NAMALWA (cell line): Measurements from ENCODE around the gene TRA2A.
A peak's percentile ranks its signal among the peaks of the same experiment; 100 is the strongest.

Experiments used
- DNase-seq: peaks from one replicate; pipeline ENCODE4 v3.0.0-alpha.2; 2015; ENCODE audit warnings: low spot score

Gene TRA2A

DNA sequence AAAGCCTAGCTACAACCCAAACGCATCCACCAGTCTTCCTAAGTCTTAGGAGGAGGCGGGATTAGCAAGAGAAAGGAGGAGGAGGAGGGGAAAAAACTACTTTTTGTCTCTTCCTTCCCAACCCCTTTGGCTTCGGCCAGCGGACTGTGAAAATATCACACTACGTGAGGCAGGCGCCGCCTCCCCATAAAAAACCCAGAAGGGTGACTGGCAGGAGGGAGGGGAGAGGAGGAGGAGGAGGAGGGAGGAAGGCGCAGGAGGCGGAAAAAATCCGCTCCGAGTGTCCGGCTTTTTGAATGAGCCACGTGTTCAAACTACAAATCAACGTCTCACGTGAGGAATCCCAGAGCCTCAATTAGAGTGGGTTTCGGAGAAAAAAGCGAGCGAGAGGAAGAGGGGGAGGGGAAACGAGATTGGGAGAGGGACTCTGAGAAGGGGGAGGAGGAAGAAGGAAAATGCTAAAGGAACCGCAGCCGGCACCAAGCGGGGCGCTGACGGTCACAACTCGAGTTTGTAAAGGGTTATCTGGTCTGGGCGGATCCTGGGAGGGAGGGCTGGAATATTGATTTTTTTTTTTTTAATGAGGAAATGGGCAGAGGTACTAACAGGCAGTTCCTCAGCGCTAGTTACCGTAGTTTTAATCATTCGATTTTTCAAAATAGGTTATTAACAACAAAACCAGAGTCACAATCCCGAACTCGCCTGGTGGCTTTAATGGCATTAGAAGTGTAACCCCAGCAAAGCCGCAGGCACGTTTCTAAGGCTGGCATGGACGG is 61.3 kb downstream of the TRA2A start, which contains the start of gene IGF2BP3:
TSS of gene IGF2BP3 (minus strand) at position 162 of the 776 bp plus-strand sequence. CDS start 381 bp downstream, outside the sequence.
- DNase-seq = peak; percentile 98

GRCh38 chr7:23469961-23470250 is 61.9 kb downstream of the TRA2A start:
- peak; percentile 71 for DNase-seq

DNA sequence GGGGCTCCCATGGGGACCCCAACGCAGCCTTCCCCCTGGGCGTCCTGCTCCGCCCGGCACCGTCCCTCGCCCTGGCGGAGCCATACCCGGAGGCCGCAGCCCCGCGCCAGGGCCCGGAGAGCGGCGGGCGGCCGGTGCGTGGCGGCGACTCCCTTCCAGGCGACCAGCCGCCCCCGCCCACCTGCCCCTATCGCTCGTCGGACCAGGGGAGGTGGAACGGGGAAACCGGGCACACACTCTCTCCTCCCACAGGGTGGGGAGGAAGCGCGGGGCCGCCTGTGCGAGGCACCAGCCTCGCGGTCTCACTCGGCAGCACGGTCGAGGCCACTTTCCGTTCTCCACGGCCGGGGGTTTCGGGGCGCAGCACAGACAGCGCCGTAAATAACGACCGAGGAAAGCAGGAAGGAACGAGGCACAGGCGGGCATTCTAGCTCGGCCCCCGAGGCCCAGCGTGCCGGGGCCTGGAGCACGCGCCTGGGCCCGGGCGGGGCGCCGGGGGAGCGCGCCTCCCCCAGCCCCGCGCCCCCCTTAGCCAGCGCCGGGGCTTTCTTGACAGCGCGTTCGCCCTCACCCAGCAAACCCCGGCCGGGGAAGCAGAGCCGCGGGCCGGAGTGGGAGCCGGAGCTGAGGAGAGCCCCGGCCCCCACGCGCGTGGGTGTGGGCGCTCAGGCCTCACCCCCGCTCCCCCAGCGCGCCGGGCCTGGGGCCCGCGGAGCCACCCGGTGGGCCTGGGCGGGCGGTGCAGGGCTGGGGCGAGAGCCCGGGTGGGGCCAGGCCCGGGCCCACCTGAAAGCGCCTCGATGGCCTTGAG is 62.4 kb downstream of the TRA2A start:
- peak; percentile 71 for DNase-seq

DNA sequence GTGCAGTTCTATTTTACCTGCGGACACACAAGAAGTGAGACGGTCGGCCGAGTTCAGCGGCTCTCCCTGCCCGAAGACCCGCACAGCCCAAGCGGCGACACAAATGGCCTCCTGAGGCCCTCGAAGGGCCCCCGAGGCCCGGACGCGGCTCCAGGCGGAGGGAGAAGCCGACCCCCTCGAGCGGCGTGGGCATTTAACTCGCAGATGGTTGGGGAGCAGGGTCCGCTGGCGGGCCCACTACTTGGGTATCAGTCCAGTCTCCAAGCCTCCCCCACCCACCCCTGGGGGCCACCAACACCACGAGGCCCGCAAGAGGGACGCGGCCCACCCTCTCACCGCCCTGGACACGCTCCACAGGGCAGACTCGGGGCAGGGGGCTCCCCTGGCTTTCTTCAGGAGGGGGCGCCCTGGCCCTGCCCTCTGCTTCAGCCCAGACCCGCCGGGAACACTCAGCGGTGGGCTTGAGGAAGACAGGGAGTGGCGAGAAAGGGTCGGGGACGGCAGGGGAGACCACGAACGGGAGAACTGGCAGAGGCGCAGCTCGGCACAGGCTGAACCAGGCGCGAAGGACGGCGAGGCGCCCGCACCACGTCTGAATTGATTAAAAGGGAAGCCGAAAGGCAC is 63.1 kb downstream of the TRA2A start:
- peak; percentile 69 for DNase-seq

GRCh38 chr7:23467806-23468525 is 63.8 kb downstream of the TRA2A start:
- DNase-seq = peak; percentile 81

DNA sequence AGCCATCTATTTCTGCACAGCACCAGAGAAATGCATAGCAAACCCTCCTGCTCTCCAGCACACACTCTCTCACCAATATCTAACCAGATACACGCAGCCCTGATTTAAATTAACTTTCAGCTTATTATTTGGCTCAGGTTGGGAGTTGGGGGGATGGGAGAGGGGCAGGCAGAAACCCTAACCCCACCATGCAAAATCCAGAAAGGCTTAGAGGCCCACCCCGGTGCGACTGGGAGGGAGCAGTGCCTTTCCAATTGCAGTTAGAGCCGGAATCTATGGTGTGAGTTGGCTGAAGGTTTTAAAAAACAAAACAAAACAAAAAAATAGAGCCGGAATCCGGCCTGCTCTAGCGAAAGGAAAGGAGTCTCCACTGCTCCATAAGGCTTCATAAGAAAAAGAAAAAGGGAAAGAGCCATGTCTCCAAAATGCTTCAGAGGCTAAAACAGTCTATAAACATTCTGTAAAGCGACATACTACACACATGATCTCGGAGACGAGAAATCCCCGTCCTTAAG is 64.4 kb downstream of the TRA2A start:
- no peak for DNase-seq

- DNase-seq = no peak
Measured at GRCh38 chr7:23462846-23463245, 68.9 kb downstream of the TRA2A start.

GRCh38 chr7:23458044-23458443 is 73.7 kb downstream of the TRA2A start:
- DNase-seq = no peak

DNA sequence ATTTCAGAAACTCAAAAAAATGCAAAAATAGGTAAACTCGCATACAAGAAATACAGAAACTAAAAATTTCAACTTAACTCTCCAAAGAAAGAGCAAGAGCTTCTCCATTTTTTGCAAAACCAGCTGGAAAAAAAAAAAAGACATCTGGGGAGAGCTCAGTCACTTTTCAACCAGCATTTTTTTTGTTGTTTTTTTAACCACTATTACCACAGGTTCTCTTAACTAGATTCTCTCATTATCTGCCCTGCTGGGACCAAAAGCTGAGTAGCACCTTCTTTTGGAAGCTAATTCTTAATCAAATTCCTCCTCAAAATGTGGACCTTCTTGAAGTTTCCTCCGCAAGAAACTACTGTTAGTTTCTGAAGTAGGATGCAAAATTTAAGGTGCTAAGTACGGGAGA is 75.7 kb downstream of the TRA2A start:
- DNase-seq = no peak

- DNase-seq = no peak
Measured at GRCh38 chr7:23454881-23455526, 76.8 kb downstream of the TRA2A start.
